ENCODE results near the gene SLC25A33. TPM values are rescaled to one million over a fixed set of nuclear protein-coding genes. Genes with fewer than 3 reads are reported as not detected.
"Not testable (repeated sequence)": the region's sequence is repeated elsewhere in the genome, so short reads cannot be mapped to it uniquely, and the experiment has no call there.

Gene SLC25A33
- 11.2 and 12.4 TPM in 2 replicates for total RNA-seq (2014; rRNA removed; shearing (Covaris generic))
- 6.2 and 7.7 TPM in 2 replicates for polyA plus RNA-seq (2015; cell fraction: cytosol; rRNA removed)
- 2.0 and 2.4 TPM in 2 replicates for polyA plus RNA-seq (2015; cell fraction: nucleus; rRNA removed)

GRCh38 chr1:9539165-9539828 lies at the start of gene SLC25A33:
SLC25A33 (plus strand) TSS chr1:9539465; CDS start chr1:9539692, 227 bp downstream.
- DNase-seq (ENCODE audit: low read depth), result peak; percentile 93

DNA sequence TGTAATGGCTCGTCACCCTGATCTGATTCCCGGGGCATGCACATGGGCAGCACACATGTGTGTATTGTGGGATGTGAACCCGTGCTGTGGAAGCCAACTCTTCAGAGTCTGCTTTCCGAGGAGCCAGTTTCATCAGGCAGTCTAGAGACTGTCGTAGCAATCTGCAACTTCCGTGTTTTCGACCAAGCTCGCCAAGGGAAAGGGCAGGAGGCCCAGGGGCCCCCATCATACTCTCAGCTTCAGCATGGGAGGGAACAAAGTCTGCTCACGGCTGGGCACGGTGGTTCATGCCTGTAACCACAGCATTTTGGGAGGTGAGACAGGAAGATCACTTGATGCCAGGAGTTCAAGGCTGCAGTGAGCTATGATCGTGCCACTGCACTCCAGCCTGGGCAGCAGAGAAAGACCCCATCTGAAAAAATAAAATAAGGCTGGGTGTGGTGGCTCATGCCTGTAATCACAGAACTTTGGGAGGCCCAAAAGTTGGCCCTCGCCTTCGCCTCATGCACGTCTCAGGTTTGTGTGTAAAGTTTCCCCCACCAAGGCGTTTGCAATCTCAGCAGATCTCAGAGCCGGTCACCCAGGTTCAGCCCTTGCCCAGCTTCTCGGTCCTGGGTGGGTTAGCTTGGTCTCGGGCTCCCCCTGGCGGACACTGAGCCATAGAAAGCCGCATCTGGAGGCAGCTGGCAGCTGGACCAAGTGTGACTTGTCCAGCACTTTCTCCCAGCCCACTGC lies 48.5 kb upstream of the SLC25A33 start:
- DNase-seq (ENCODE audit: low read depth), result peak; percentile 75

GRCh38 chr1:9493326-9493725 lies 45.9 kb upstream of the SLC25A33 start:
- DNase-seq (ENCODE audit: low read depth), result no peak

DNA sequence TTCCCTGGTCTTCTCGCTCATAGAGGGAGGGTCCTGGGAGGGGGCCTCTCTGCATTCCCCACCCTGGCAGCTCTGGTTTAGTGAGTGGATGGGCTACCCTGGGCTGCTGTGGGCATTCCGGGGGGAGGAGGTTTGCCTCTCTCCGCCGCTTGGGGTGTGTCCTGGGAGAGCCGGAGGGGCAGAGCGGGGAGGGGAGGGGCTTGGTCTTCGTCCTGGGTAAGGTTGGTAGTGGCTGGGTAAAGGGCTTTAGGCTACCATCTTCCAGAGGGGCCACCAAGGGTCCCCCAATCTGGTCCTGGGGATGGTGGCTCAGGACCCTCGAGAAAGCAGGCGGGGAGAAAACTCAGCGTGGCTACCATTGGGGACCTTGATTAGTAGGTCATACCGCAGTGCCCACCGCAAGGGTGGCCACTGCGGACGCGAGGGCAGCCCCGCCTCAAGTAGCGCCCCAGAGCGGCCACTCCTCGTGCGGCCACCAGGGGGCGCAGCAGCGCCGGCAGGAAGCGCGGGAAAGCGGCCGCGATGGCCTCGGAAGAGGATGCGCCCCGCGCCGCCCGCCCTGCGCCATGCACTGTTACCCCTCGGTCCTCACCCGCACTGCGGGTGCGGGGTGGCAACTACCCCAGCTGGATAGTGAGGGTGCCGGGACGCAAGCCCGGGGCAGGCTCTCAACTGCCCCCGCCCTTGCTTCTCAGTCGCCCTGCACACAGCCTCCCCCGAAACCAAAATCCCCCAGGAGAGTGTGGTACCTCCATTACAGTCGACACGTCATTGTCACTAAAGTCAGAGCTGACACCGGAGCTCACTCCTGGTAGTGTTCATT lies 44.1 kb upstream of the SLC25A33 start:
- peak; percentile 20 for DNase-seq (ENCODE audit: low read depth)

DNA sequence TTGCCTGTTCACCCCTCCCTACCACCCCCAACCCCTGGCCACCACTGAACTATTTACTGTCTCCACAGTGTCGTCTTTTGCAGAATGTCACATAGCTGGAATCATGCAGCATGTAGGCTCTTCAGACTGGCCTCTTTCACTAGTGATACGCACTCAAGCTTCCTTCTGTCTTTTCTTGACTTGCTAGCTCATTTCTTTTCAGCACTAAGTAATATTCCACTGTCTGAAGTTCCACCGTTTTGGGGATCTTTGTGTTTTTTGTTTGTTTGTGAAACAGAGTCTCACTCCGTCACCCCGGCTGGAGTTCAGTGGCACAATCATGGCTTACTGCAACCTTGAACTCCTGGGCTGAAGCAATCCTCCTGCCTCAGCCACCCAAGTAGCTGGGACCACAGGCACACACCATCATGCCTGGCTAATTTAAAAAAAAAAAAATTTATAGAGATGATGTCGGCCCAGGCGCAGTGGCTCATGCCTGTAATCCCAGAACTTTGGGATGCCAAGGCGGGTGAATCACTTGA lies 43.4 kb upstream of the SLC25A33 start:
- DNase-seq (ENCODE audit: low read depth), result no peak

DNA sequence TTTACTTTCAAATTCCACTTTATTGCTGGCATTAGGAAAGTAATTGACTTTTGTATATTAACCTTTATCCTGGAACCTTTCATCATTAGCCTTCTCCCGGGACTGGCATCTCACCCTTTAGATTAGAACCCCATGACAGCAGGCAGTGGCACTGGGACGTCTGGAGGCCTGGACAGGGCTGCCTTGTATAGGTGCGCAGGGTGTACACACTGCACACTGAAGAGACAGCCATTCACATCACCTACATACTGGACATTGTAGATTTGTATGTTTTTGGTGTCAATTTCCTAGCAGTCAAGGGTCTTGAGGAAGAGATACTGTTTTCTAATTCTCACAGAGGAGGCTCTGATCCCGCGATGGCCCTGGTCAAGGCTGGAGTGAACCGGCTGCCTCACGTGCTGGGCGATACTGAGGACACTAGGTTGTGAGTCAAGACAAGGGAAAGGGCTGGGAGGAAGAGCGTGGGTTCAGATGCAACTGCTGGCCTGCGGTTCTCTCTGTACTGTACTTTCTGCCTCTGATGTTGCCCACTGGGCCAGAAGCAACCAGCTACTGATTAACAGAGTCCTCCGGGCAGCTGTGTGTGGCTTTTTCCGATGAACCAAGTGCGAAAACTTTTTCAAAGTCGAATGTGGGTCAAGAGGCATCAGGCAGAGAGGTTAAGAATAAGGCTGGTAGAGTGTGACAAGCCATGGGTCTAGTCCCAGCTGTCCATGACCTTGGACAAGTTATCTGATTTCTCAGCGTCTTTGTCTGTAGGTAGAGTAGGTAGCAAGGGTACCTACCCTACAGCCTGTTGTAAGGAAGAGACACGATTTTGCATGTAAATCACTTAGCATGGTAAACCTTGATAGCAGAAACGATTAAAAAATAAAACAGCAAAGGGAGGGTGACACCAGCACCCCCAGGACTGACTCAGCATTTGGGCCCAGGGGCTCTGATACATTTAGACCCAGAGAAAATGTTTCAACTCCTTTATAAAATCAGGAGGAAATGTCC lies 38.2 kb upstream of the SLC25A33 start:
- no peak for DNase-seq (ENCODE audit: low read depth)

- no peak for DNase-seq (ENCODE audit: low read depth)
Measured at GRCh38 chr1:9503001-9503675, 36.1 kb upstream of the SLC25A33 start.

GRCh38 chr1:9505143-9505542 lies 34.1 kb upstream of the SLC25A33 start:
- DNase-seq (ENCODE audit: low read depth), result no peak

DNA sequence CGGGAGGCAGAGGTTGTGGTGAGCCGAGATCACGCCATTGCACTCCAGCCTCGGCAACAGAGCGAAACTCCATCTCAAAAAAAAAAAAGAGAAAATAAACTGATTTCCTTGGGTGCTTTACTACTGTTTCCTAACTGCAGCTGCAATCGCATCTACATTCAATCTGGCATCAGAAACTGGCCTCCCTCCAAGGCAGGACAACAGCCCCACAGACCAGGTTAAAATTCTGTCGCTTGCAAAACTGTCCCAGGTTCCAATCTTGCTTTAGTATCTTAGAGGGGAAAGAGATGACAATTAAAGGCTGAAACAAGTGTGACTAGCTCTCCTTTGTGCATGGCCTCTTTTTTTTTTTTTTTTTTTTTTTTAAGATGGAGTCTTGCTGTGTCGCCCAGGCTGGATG lies 32.4 kb upstream of the SLC25A33 start:
- DNase-seq (ENCODE audit: low read depth), result no peak

- no peak for DNase-seq (ENCODE audit: low read depth)
Measured at GRCh38 chr1:9510130-9510529, 29.1 kb upstream of the SLC25A33 start.

DNA sequence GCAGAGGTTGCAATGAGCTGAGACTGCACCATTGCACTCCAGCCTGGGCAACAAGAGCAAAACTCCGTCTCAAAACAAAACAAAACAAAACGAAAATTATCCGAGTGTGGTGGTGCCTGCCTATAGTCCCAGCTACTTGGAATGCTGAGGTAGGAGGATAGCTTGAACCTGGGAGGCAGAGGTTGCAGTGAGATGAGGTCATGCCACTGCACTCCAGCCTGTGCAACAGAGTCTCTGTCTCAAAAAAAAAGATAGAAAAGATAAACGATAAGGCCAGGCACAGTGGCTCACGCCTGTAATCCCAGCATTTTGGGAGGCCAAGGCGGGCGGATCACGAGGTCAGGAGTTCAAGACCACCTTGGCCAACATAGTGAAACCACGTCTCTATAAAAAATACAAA lies 23.7 kb upstream of the SLC25A33 start:
- not testable (repeated sequence) for DNase-seq (ENCODE audit: low read depth)

- DNase-seq (ENCODE audit: low read depth), result no peak
Measured at GRCh38 chr1:9518454-9518998, 20.7 kb upstream of the SLC25A33 start.

GRCh38 chr1:9520411-9520810 lies 18.9 kb upstream of the SLC25A33 start:
- no peak for DNase-seq (ENCODE audit: low read depth)

DNA sequence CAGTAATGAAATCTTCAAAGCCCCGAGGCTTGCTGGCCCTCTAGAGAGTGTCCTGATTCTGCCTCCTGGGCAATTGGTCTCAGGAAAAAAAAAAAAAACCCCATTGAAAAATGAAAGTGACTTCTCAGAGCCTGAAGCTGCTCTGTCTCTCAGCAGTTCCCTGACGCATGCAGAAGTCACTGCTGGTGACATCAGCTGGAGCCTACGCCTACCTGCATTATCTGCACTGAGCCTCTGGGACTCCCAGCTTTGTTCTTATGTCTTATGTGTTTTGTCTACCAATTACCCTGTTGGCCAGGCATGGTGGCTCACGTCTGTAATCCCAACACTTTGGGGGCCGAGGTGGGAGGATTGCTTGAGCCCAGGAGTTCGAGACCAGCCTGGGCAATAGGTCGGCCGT lies 10.1 kb upstream of the SLC25A33 start:
- peak; percentile 48 for DNase-seq (ENCODE audit: low read depth)

DNA sequence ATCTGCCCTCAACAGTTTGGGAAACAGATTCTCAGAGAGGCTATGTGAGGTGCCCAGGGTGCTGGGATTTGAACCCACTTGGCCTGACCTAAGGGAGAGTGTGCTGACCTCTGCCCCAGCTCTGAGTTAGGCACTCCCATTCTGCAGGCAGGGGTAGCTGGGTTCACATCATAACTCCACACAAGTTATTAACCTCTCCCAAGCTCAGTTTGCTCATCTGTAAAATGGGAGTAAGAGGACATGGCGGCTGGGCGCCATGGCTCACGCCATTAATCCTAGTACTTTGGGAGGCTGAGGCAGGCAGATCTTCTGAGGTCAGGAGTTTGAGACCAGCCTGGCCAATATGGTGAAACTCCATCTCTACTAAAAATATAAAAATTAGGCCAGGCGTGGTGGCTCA lies 8.9 kb upstream of the SLC25A33 start:
- DNase-seq (ENCODE audit: low read depth), result no peak

DNA sequence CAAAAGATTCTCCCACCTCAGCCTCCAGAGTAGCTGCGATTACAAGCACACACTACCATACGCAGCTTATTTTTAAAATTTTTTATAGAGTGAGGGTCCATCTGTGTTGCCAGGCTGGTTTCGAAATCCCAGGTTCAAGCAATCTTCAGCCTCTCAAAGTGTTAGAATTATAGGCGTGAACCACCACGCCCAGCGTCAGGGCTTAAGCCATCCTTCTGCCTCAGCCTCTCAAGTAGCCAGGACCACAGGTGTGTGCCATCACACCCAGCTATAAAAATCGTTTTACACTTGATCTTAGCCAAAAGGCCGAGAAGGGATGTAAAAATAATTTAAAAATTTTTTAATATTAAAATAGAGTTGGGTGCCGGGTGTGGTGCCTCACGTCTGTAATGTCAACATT lies 4.3 kb upstream of the SLC25A33 start:
- DNase-seq (ENCODE audit: low read depth), result no peak

DNA sequence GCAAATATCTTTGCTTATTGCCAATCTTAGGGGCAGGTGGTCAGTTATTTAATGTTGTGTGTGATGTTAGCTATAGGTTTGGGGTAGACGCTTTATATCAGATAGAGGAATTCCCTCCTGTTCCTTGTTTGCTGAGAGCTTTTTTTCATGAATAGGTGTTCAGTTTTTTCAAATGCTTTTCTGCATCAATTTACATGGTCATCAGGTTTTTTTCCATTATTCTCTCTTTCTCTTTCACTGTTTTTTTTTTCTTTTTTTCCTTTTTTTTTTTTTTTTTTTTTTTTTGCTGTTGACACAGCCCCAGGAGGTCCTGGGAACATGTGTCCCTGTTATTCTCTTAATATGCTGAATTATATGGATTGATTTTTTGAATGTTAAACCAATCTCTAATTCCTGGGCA lies 3.0 kb upstream of the SLC25A33 start:
- no peak for DNase-seq (ENCODE audit: low read depth)

DNA sequence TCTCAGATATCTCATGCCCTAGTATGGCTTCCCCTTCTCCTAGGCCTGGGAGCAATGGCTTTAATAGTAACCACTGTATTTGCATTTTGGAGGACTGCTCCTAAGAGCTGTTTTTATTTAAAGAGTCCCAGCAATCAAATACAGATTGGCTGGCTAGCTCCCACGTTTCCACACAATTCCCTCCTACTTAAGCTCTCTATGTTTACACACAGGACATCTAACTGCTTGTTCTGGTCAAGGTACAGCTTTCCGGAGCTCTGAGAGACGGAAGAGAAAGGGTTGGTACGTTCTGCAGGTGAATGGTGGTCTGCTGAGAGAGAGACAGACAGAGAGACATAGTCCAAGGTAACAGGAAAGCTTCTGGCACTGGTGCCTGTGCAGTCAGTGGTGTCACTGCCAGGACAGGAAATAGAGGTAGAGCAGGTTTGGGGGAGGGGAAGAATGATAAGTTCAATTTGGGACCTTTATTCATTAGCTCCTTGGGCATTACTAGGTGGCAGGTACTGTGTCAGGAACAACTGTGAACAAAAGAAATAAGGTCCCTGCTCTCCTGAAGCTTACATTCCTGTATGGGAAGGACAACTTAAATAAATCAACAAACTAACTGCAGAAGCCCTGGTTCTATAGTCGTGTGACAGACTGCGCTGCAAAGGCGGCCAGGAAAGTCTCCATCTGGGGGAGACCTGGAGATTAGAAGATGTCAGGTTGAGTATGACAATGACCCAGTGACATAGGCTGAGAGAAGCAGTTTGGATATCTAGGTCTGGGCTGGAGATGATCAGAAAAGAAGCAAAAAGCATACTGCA lies 1.2 kb upstream of the SLC25A33 start:
- DNase-seq (ENCODE audit: low read depth), result no peak

All from HT1080 (cell line).